Dermis blood vessel endothelial cell (primary cell): ENCODE results near the gene HECTD4. TPM values are rescaled to one million over a fixed set of nuclear protein-coding genes. Genes with fewer than 3 reads are reported as not detected.
"Not testable (repeated sequence)": the region's sequence is repeated elsewhere in the genome, so short reads cannot be mapped to it uniquely, and the experiment has no call there.

Experiments
- DNase-seq: peaks from one replicate; pipeline ENCODE4 v3.0.0; 2010
- total RNA-seq: library from RNA; depleted of rRNA; stranded (reverse); fragments of >200 nt; gene quantifications from 2 replicates; pipeline ENCODE4 v1.2.3, GENCODE V29; 2014

Gene HECTD4
- total RNA-seq, 1 donor from 2014 or later: 23.1 TPM

- no peak for DNase-seq
Observed at GRCh38 chr12:112350593-112351592, 31.3 kb downstream of the HECTD4 start.

GRCh38 chr12:112349431-112349830 is 32.8 kb downstream of the HECTD4 start:
- DNase-seq: peak; percentile 59

GRCh38 chr12:112348926-112349325 is 33.3 kb downstream of the HECTD4 start:
- not testable (repeated sequence) for DNase-seq

- DNase-seq: no peak
Observed at GRCh38 chr12:112347581-112347982, 34.6 kb downstream of the HECTD4 start.

- DNase-seq: no peak
Observed at GRCh38 chr12:112346194-112346593, 36.0 kb downstream of the HECTD4 start.

GRCh38 chr12:112344220-112344619 is 38.0 kb downstream of the HECTD4 start:
- no peak for DNase-seq

- no peak for DNase-seq
Observed at GRCh38 chr12:112342587-112342986, 39.6 kb downstream of the HECTD4 start.

- no peak for DNase-seq
Observed at GRCh38 chr12:112341046-112341825, 41.0 kb downstream of the HECTD4 start.

- no peak for DNase-seq
Observed at GRCh38 chr12:112340230-112340629, 42.0 kb downstream of the HECTD4 start.

- not testable (repeated sequence) for DNase-seq
Observed at GRCh38 chr12:112334999-112335398, 47.2 kb downstream of the HECTD4 start.

- DNase-seq: no peak
Observed at GRCh38 chr12:112333019-112333418, 49.2 kb downstream of the HECTD4 start.

GRCh38 chr12:112331886-112332285 is 50.3 kb downstream of the HECTD4 start:
- DNase-seq: no peak

GRCh38 chr12:112330706-112331105 is 51.5 kb downstream of the HECTD4 start:
- no peak for DNase-seq

- DNase-seq: no peak
Observed at GRCh38 chr12:112328456-112329124, 53.6 kb downstream of the HECTD4 start.

- DNase-seq: peak; percentile 20
Observed at GRCh38 chr12:112327209-112327938, 54.9 kb downstream of the HECTD4 start.

GRCh38 chr12:112325622-112326207 is 56.5 kb downstream of the HECTD4 start:
- DNase-seq: no peak

- no peak for DNase-seq
Observed at GRCh38 chr12:112325157-112325556, 57.1 kb downstream of the HECTD4 start.

- DNase-seq: no peak
Observed at GRCh38 chr12:112322882-112323547, 59.2 kb downstream of the HECTD4 start.

GRCh38 chr12:112322441-112322840 is 59.8 kb downstream of the HECTD4 start:
- no peak for DNase-seq

GRCh38 chr12:112321245-112321644 is 61.0 kb downstream of the HECTD4 start:
- no peak for DNase-seq

GRCh38 chr12:112319395-112319794 is 62.8 kb downstream of the HECTD4 start:
- DNase-seq: no peak
